HCT116 (cell line): Measurements from ENCODE around the gene WIPI1. TPM values are rescaled to one million over a fixed set of nuclear protein-coding genes. Genes with fewer than 3 reads are reported as not detected.
A peak's percentile ranks its signal among the peaks of the same experiment; 100 is the strongest.

ENCODE experiments used
- ATAC-seq: fragments of 200-7000 bp; cut with Tn5 transposase; 2 replicates; pipeline ENCODE4 v1.9.1; 2020; ENCODE audit warnings: mild to moderate bottlenecking, moderate library complexity
- BruUV-seq: library from RNA; stranded (reverse); fragments of 400-500 nt; replicated peaks from 2 replicates; lab custom pipeline; 2021; lab: Mats Ljungman, UMichigan
- CTCF ChIA-PET: fragments of 300-600 bp; sonication (Branson Sonifier 250); formaldehyde crosslinking; loops from one replicate; lab custom pipeline; 2021; ENCODE audit warnings: antibody characterized with exemption; lab: Charles Lee
- POLR2A ChIA-PET: fragments of 300-600, 350-600 bp; sonication (Branson Sonifier 250); formaldehyde crosslinking; loops from one replicate; lab custom pipeline; 2021; ENCODE audit warnings: antibody characterized with exemption; lab: Charles Lee
- RAD21 ChIA-PET, 2 experiments: fragments of 300-600 bp; sonication (Branson Sonifier 250); formaldehyde crosslinking; loops; one replicate each; lab custom pipeline; 2023; ENCODE audit warnings: low total read pairs in 2 of 2; ENCODE audit not compliant: uncharacterized antibody in 2 of 2, unreplicated experiment in 2 of 2, low non-redundant PET in 1 of 2; lab: Charles Lee
- DNase-seq: peaks from one replicate; pipeline ENCODE4 v3.0.0-alpha.2; 2010; ENCODE audit warnings: low read depth, low spot score
- H2AFZ ChIP-seq: fragments of 200-600 bp; shearing (Covaris generic), sonication (generic); 2 replicates; pipeline ENCODE4 v1.6.1; 2017; ENCODE audit warnings: low read depth, mixed run types, mixed read lengths, antibody characterized with exemption, low read length; ENCODE audit not compliant: poor library complexity, severe bottlenecking
- H3K27ac ChIP-seq: 2 replicates; pipeline ENCODE4 v1.5.1; 2012; ENCODE audit warnings: low read depth, low read length
- H3K27me3 ChIP-seq: fragments of 200-600 bp; sonication (generic); 2 replicates; pipeline ENCODE4 v1.6.1; 2016; ENCODE audit warnings: mixed run types, low read length, mixed read lengths; ENCODE audit not compliant: insufficient read depth
- H3K36me3 ChIP-seq, 2 experiments: fragments of 200-500 bp in 1 of 2; fragments of 200-600 bp in 1 of 2; sonication (Bioruptor generic) in 1 of 2; sonication (generic) in 1 of 2; 2 replicates each; pipeline versions ENCODE4 v1.5.1 to v1.6.1; 2014 to 2016; ENCODE audit warnings: low read length in 2 of 2, inconsistent platforms in 1 of 2, mixed read lengths in 1 of 2, mixed run types in 1 of 2; ENCODE audit not compliant: insufficient read depth in 2 of 2, control insufficient read depth in 1 of 2
- H3K4me1 ChIP-seq, 2 experiments: fragments of 200-600 bp in 1 of 2; sonication (generic) in 1 of 2; 2 replicates each; pipeline versions ENCODE4 v1.5.1 to v1.6.1; 2012 to 2017; ENCODE audit warnings: low read length in 2 of 2, inconsistent platforms in 1 of 2, mild to moderate bottlenecking in 1 of 2, mixed read lengths in 1 of 2, mixed run types in 1 of 2, moderate library complexity in 1 of 2; ENCODE audit not compliant: insufficient read depth in 2 of 2, control insufficient read depth in 1 of 2
- H3K4me2 ChIP-seq: fragments of 200-600 bp; sonication (generic); 2 replicates; pipeline ENCODE4 v1.6.1; 2017; ENCODE audit warnings: mixed run types, low read length, mixed read lengths
- H3K4me3 ChIP-seq, 2 experiments: fragments of 200-600 bp in 1 of 2; sonication (generic) in 1 of 2; replicated peaks in 1 of 2; 2 replicates each; pipeline ENCODE4 v1.5.1; 2011 to 2016; ENCODE audit warnings: low read length in 2 of 2, control low read depth in 1 of 2, low read depth in 1 of 2, mild to moderate bottlenecking in 1 of 2, mixed read lengths in 1 of 2, mixed run types in 1 of 2
- H3K79me2 ChIP-seq: fragments of 200-600 bp; sonication (generic); 2 replicates; pipeline ENCODE4 v1.6.1; 2017; ENCODE audit warnings: mild to moderate bottlenecking, mixed run types, low read length, moderate library complexity, mixed read lengths; ENCODE audit not compliant: insufficient read depth
- H3K9ac ChIP-seq: fragments of 200-600 bp; sonication (generic); 2 replicates; pipeline ENCODE4 v1.6.1; 2016; ENCODE audit warnings: low read length, mixed read lengths
- H3K9me2 ChIP-seq: fragments of 200-600 bp; sonication (generic), shearing (Covaris generic); 2 replicates; pipeline ENCODE4 v1.6.1; 2017; ENCODE audit warnings: mixed run types, mild to moderate bottlenecking, moderate library complexity; ENCODE audit not compliant: insufficient read depth
- H3K9me3 ChIP-seq, 2 experiments: fragments of 200-500 bp in 1 of 2; fragments of 200-600 bp in 1 of 2; sonication (Bioruptor generic) in 1 of 2; sonication (generic) in 1 of 2; 2 replicates each; pipeline ENCODE4 v1.6.1; 2014 to 2017; ENCODE audit warnings: low read length in 2 of 2, mixed read lengths in 2 of 2, inconsistent platforms in 1 of 2, low read depth in 1 of 2, mild to moderate bottlenecking in 1 of 2, mixed run types in 1 of 2, moderate library complexity in 1 of 2; ENCODE audit not compliant: control insufficient read depth in 1 of 2, insufficient read depth in 1 of 2
- H4K20me1 ChIP-seq: fragments of 200-600 bp; sonication (generic), shearing (Covaris generic); 2 replicates; pipeline ENCODE4 v1.6.1; 2017; ENCODE audit warnings: mixed run types, mild to moderate bottlenecking, moderate library complexity; ENCODE audit not compliant: insufficient read depth
- FOSL1 ChIP-seq: IDR thresholded peaks from 2 replicates; pipeline ENCODE4 v1.6.1; 2012; ENCODE audit warnings: low read depth
- SIN3A ChIP-seq: IDR thresholded peaks from 2 replicates; pipeline ENCODE4 v1.6.1; 2012; ENCODE audit warnings: low read depth
- YY1 ChIP-seq: IDR thresholded peaks from 2 replicates; pipeline ENCODE4 v1.6.1; 2011; ENCODE audit warnings: low read length, low read depth, moderate library complexity, mild to moderate bottlenecking; ENCODE audit not compliant: insufficient replicate concordance; ENCODE audit errors: extremely low read depth
- intact Hi-C: fragments of 100-400 bp; cut with micrococcal nuclease; formaldehyde crosslinking; loops from 2 replicates; pipeline ENCODE4 v1.10.0; 2022
- total RNA-seq: library from RNA; stranded (reverse); gene quantifications from one replicate; pipeline ENCODE4 v1.2.1, GENCODE V29; 2021; ENCODE audit not compliant: unreplicated experiment
- TF ChIP-seq, protein P1 (sequence below): IDR thresholded peaks from 2 replicates; pipeline ENCODE4 v1.6.1; 2012

WIPI1 gene
- total RNA-seq, 1 experiment from 2014 or later, result 21.5 TPM

DNA sequence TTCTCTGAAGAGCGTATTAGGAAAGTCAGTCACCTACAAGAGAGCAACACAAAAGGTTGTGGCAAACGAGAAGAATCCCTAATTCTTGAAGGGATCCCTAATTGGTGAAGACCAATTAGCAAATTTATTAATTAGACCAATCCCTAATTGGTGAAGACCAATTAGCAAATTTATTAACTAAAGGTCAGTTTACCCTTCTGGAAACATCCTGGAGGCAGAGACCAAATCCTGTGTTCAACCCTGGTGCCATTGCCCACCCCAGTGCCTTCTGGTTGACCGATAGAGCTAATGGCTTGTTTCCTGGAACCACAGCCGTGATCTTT is 74.2 kb downstream of the WIPI1 start (continued):
- no peak for TF ChIP-seq FOSL1

DNA sequence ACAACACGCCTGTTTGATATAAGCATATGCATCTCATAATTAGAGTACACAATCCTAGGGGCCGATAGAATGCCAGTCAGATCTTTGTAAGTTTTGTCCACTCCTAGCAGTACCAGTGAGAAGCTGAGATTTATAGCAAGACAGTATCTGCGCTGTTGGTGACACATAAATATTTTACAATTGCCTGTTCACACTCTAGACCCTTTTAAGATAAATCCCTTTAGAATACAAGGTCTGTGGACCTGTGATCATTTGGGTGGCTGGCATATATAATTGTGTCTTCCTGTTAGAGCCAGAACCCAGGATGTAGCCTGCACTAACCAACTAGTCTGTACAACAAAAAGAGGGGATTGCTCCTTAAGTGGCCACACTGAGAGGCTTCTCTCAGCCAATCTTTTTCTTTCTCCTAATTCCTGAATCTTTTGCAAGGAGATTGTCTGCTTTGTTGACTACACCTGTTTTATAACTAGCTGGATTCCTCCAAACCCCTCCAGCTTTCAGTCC is 74.7 kb downstream of the WIPI1 start:
- TF ChIP-seq YY1 (no peak), SIN3A (0 out of 2 replicates have a peak, but pooled peaks have one; percentile 32)
- TF ChIP-seq, protein P1, sequence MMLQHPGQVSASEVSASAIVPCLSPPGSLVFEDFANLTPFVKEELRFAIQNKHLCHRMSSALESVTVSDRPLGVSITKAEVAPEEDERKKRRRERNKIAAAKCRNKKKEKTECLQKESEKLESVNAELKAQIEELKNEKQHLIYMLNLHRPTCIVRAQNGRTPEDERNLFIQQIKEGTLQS, result no peak
- ATAC-seq (no peak), DNase-seq (no peak)
- ChIA-PET CTCF (interaction anchor here (1.2 to 3.3 kb wide), 2 partner anchors 16 to 119 kb away, joined by 3 to 41 read pairs; no protein-coding TSS in a partner anchor), RAD21 (interaction anchor here (1.3 to 2.9 kb wide), 3 partner anchors 16 to 118 kb away, joined by 3 to 7 read pairs (median 6); no protein-coding TSS in a partner anchor), POLR2A (interaction anchor here (0.9 to 3.1 kb wide), 11 partner anchors 8 to 96 kb away, joined by 3 to 17 read pairs (median 3); no protein-coding TSS in a partner anchor)
- Histone ChIP-seq H3K36me3 (no peaks in the 10 kb centered on the region), H3K9me3 (no peaks in the 10 kb centered on the region), H4K20me1 (no peaks in the 10 kb centered on the region), H3K9me2 (no peaks in the 10 kb centered on the region), H3K4me1 (peaks cover 91 to 97% of the 10 kb centered on the region in 2 experiments), H3K4me2 (peak overlapping the region; percentile 60), H2AFZ (no peak overlapping the region), H3K27ac (peak overlapping the region; percentile 96), H3K9ac (peak overlapping the region; percentile 50), H3K79me2 (no peaks in the 10 kb centered on the region), H3K4me3 (no peak overlapping the region), H3K27me3 (no peaks in the 10 kb centered on the region)
- no TSS peak for BruUV-seq
- intact Hi-C loops, result loop anchor here (5.0 to 10.0 kb wide), 2 partner anchors 70 to 978 kb away; no protein-coding TSS in a partner anchor
